GM20000 (cell line): ENCODE data around the gene UBE2O.

Source experiments
- DNase-seq: peaks from one replicate; pipeline ENCODE4 v3.0.0; 2012; ENCODE audit warnings: low spot score
- CTCF ChIP-seq: IDR thresholded peaks from 2 replicates; pipeline ENCODE4 v1.5.1; 2012; ENCODE audit warnings: mild to moderate bottlenecking, control low read depth; ENCODE audit errors: extremely low read depth, missing control alignments

UBE2O gene

GRCh38 chr17:76407509-76407908 is 45.4 kb downstream of the UBE2O start:
- no peak for DNase-seq
- TF ChIP-seq CTCF: no peak

GRCh38 chr17:76405967-76406647 is 46.8 kb downstream of the UBE2O start:
- no peak for TF ChIP-seq CTCF
- DNase-seq: no peak

- no peak for TF ChIP-seq CTCF
- DNase-seq: no peak
Measured at GRCh38 chr17:76405607-76405966, 47.4 kb downstream of the UBE2O start.

GRCh38 chr17:76404976-76405563 is 47.9 kb downstream of the UBE2O start:
- TF ChIP-seq CTCF: no peak
- no peak for DNase-seq

- DNase-seq: no peak
- TF ChIP-seq CTCF: no peak
Measured at GRCh38 chr17:76404256-76404655, 48.7 kb downstream of the UBE2O start.

GRCh38 chr17:76402711-76403110 is 50.2 kb downstream of the UBE2O start:
- DNase-seq: no peak
- no peak for TF ChIP-seq CTCF

- TF ChIP-seq CTCF: no peak
- no peak for DNase-seq
Measured at GRCh38 chr17:76399175-76400172, 53.5 kb downstream of the UBE2O start.
